Omental fat pad (tissue), 4 donors: Measurements from ENCODE around the gene COX19. TPM values are rescaled to one million over a fixed set of nuclear protein-coding genes. Genes with fewer than 3 reads are reported as not detected.

Experiments used
- ATAC-seq: fragments of 150-250 bp; one replicate; pipeline ENCODE4 v1.9.1; 2016; ENCODE audit warnings: mild to moderate bottlenecking, moderate library complexity; ENCODE audit not compliant: low FRiP score
- DNase-seq: peaks from one replicate; pipeline ENCODE4 v3.0.0-alpha.2; 2019; ENCODE audit warnings: low spot score
- CTCF ChIP-seq, 3 donors: fragments of 450-650 bp; IDR thresholded peaks; one replicate each; pipeline ENCODE4 v1.5.1; 2016 to 2017; ENCODE audit warnings: antibody characterized with exemption in 3 of 3, mild to moderate bottlenecking in 3 of 3, moderate library complexity in 2 of 3
- total RNA-seq, 4 donors: library from RNA; depleted of rRNA; stranded (reverse); fragments of >200 nt; gene quantifications; one replicate each; pipeline ENCODE4 v1.1.0, GENCODE V29; 2016

The COX19 gene
- total RNA-seq, 4 donors from 2014 or later, result 8.1 to 16.9 (median 10.0) TPM

- peak; percentile 37 for ATAC-seq
Measured at GRCh38 chr7:999941-1000935, 24.9 kb upstream of the COX19 start.

GRCh38 chr7:999149-999879 lies 24.0 kb upstream of the COX19 start:
- ATAC-seq, result no peak
- no peak for TF ChIP-seq CTCF (IDR thresholded peaks at IDR 0.05)
- DNase-seq, result no peak

More at GRCh38 chr7:999941-1000935, 24.9 kb upstream of the COX19 start:
- no peak for DNase-seq
- TF ChIP-seq CTCF (IDR thresholded peaks at IDR 0.05), result no peak

- no peak for TF ChIP-seq CTCF (IDR thresholded peaks at IDR 0.05)
- DNase-seq (no peak), ATAC-seq (no peak)
Measured at GRCh38 chr7:997404-998395, 22.4 kb upstream of the COX19 start.

- ATAC-seq (no peak), DNase-seq (no peak)
- TF ChIP-seq CTCF (IDR thresholded peaks at IDR 0.05), result no peak
Measured at GRCh38 chr7:996079-996872, 20.9 kb upstream of the COX19 start.

GRCh38 chr7:995571-995970 lies 20.2 kb upstream of the COX19 start:
- DNase-seq (no peak), ATAC-seq (no peak)
- no peak for TF ChIP-seq CTCF (IDR thresholded peaks at IDR 0.05)
